Prostate gland (tissue), 2 donors: Measurements from ENCODE around the gene KANTR.

Experiments used
- POLR2A ChIP-seq: fragments of 450-650 bp; IDR thresholded peaks from one replicate; pipeline ENCODE4 v1.6.1; 2016; ENCODE audit warnings: antibody characterized with exemption, mild to moderate bottlenecking
- TF ChIP-seq, protein P1 (sequence below), 4 experiments: fragments of 200-600 bp in 2 of 4; fragments of 450-650 bp in 2 of 4; sonication (generic) in 2 of 4; IDR thresholded peaks; 1 replicate in 3 of 4; 2 replicates in 1 of 4; pipeline ENCODE4 v1.5.1; 2016 to 2019; ENCODE audit warnings: antibody characterized with exemption in 4 of 4, mild to moderate bottlenecking in 2 of 4, moderate library complexity in 2 of 4

DNA sequence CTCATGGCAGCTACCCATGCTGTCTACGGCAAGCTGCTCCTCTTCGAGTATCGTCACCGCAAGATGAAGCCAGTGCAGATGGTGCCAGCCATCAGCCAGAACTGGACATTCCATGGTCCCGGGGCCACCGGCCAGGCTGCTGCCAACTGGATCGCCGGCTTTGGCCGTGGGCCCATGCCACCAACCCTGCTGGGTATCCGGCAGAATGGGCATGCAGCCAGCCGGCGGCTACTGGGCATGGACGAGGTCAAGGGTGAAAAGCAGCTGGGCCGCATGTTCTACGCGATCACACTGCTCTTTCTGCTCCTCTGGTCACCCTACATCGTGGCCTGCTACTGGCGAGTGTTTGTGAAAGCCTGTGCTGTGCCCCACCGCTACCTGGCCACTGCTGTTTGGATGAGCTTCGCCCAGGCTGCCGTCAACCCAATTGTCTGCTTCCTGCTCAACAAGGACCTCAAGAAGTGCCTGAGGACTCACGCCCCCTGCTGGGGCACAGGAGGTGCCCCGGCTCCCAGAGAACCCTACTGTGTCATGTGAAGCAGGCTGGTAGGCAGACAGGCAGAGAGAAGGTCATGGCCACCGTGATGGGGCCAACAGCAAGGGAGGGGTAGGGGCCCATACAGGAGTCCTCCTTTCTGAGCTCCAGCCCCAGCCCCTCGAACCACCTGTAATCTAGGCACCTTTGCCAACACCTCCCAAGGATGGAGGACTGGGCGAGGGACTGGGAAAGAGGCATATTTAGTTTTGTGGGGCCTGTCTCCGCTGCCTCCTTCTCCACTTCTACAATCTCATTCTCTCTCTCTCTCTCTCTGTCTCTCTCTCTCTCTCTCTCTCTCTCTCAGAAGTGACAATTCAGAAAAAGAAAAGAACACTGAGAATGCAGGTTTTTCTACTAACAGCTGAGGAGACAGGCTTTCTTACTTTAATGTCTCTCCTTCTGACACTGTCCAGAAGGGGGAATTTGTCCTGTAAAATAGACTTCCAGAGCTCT lies 16.4 kb upstream of the KANTR start:
- TF ChIP-seq, protein P1, sequence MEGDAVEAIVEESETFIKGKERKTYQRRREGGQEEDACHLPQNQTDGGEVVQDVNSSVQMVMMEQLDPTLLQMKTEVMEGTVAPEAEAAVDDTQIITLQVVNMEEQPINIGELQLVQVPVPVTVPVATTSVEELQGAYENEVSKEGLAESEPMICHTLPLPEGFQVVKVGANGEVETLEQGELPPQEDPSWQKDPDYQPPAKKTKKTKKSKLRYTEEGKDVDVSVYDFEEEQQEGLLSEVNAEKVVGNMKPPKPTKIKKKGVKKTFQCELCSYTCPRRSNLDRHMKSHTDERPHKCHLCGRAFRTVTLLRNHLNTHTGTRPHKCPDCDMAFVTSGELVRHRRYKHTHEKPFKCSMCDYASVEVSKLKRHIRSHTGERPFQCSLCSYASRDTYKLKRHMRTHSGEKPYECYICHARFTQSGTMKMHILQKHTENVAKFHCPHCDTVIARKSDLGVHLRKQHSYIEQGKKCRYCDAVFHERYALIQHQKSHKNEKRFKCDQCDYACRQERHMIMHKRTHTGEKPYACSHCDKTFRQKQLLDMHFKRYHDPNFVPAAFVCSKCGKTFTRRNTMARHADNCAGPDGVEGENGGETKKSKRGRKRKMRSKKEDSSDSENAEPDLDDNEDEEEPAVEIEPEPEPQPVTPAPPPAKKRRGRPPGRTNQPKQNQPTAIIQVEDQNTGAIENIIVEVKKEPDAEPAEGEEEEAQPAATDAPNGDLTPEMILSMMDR (IDR thresholded peaks at IDR 0.05): no peak
- TF ChIP-seq POLR2A: no peak
